Measurements from ENCODE around the gene TMOD3.

The TMOD3 gene

DNA sequence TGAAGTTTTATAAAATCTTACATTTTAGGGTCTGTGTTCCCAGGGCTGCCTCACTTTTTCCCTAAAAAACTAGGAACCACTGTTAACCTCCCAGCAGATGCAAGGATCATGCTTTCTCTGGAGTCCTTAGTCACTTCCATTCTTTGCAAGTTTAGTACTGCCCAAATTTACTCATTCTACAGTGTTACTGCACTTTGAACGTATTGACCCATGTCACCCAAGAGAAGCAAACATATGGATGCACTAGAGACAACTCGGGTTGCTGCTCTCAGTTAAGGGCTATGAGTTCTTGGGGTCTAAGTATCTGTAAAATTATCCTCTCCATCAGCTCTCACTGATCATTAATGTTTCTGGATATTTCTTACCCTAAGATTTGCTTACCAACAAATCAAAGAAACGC, 83.1 kb downstream of the TMOD3 start:
- DNase-seq: no peak

DNA sequence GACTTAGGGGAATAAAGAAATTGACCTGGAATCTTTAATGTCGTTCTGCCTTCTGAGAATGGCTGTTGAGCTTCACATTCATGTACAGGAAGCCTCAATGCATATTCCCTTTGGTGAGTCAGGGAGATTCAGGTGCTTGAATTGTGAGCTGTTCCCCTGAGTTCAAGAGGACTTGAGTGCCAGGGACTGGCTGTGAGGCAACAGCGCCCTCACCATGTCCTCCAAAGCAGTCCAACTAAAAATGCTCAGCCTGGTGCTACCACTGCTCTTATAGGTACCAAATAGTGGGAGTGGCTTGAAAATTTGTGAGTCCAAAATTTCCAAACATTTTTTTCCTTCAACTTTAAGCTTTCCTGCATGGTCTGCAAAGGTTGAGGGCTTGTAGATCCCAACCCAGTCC, 88.0 kb downstream of the TMOD3 start:
- DNase-seq: no peak

DNA sequence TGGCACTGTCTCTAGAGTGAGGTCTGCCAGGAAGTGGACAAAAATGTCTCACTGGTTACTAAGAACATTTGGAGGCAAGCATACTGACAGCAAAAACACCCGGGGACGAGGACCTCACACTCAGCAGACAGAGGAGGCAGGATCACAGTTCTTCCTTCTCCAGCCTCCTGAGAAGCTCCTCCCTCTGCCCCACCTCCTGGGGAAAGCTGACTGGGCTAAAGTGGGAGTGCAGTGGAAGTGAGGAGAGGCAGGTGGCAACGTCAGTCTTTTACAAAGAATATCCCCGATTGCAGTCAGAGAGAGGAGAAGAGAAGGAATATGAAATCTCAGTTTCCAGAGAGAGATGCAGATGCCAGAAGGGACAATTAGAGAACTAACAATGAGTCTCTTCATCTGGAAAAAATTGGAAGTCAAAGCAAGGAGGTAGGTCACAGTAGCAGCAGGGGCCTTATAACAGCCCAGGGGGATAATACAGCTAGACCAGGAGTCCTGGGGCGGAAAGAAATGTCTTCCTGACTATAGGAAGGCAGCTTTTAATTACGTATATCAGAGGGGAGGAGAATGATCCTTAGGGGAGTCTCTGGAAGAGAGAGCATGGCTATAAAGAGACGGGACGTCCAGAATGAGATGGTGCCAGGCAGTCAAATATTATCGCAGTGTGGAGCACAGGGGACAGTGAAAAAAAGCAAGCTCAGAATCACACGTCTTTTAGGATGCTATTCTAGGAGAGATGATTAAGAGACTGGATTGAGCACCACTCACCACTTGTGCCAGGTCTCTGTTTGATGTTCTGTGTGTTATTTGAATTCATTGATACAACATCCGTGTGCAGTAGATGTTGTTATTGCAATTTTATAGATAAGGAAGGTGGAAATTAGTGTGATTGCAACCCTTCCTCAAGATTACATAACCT, 95.0 kb downstream of the TMOD3 start:
- no peak for DNase-seq

DNA sequence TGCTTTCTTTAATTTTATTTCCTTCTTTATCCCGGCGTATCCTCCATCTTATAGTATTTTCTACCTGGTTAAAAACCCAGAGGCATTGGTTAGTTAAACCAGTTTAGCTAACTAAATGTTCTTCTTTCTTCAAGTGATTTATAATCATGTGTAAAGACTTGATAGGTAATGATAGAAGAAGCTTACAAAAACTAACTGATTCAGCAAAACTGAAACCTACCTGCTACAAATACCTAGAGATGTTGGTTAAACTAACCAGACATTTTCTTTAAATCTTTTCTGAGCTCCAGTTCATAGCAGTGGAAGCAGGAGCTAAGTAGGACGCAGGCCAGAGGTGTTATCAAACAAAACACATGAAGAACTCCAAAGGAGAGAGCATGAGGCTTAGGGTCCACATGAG, 97.4 kb downstream of the TMOD3 start:
- DNase-seq: no peak

DNA sequence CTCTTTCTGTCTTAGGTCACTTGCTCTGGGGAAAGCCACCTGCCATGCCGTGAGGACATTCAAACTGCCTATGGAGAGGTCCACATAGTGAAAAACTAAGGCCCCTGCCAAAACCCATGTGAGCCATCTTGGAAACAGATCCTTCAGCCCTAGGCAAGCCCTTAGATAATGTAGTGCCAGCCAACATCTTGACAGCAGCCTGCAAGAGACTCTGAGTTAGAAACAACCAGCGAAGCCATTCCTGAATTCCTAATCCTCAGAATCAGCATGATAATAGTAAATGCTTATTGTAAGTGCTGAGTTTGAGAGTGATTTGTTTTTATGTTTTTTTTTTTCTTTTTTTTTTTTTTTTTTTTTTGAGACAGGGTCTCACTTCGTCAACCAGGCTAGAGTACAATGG, 101.6 kb downstream of the TMOD3 start:
- DNase-seq: peak; percentile 35

DNA sequence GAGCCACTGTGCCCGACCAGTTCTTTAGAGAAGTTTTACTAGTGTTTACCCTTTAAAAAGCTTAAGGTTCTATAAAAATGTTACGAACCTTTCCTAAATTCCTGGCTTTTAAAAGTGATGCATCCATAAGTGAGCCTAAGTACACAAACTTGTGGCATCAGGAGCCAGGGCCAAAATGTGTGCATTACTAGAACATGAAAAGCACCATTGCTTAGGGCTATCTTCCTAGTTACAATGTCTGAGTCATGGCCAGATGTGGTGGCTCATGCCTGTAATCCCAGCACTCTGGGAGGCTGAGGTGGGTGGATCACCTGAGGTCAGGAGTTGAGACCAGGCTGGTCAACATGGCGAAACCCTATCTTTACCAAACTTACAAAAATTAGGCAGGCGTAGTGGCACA, 102.2 kb downstream of the TMOD3 start:
- peak; percentile 26 for DNase-seq

DNA sequence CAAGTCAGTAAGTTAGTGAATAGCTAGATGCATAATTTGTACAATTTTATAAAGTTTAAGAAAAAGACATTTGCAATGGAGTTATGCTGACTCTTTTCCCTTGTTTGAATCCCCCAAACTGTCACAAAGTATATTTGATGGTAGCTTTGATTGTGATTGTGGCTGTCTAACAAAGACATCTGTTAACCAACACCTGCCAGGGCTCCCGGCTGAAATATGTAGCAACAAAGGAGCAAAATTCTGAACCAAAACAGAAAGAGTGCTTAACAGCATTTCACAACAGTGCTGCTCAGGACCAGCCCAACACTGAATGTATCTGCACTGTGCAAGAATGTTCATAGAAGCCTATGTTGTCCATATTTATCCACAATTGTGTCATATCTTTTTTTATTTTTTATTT, 102.7 kb downstream of the TMOD3 start:
- peak; percentile 7 for DNase-seq

DNA sequence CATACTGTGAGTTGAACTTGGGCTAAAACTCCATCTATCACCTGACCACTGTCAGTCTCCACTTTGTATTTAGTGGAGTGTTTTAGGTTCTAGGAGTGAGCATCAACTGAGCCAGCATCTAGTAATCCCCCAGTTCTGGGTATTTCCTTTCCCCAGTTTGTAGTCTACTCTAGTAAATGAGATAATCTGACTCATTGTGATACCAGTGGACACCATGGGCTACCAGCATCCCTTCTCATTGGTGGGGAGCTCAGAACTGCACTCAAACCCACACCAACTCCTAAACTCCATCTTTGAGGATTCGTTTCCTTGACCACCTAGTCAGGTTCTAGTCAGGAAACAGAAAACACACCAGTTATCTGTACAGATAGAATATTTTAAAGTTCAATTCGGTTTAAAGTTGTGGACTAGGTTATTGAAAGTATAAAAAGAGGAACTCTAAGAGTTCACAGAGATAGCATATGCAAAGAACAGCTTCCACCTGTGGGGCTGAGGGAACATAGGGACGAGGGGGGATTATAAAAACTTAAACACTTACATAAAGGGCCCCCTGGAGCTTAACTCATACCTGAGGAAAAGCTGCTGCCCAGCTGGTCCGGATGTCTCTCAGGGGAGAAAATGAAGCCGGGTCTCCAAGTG, 106.1 kb downstream of the TMOD3 start:
- DNase-seq: peak; percentile 23

DNA sequence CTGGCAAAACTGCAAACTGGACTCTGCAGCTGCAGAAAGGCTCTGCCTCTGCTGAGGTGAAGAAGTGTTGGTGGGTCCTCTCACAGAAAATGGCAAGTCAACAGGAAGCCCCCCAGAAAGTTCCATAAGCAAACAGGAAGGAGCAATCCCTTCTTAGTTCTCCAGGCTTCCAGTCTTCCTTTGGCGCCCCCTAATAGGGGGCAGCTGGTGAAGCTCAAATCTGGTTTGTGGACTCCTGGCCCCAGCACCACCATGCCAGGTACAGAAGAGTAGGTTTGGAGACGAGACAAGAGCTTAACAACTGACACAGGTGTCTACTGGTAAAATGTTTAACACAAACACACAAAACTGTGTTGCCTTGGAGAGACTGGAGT, 106.6 kb downstream of the TMOD3 start:
- peak; percentile 44 for DNase-seq

DNA sequence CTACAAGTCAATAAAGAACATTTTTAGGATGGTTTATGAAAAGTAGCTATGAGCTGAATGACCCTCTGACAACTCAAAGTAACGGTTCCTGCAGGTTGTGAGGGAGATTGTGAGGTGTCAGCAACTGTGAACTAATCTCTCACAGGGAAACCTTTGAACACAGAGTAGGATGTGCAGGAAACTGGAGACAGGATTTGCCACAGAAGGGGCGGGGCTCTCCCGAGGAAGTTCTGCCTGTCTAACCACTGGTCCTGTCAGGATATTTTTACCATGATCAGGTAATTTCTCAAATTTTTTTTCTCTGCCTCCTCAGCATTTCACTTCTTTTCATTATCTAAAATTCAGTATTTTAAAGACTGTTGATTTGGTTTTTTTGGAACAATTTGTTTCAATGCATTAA, 108.8 kb downstream of the TMOD3 start:
- DNase-seq: peak; percentile 17

DNA sequence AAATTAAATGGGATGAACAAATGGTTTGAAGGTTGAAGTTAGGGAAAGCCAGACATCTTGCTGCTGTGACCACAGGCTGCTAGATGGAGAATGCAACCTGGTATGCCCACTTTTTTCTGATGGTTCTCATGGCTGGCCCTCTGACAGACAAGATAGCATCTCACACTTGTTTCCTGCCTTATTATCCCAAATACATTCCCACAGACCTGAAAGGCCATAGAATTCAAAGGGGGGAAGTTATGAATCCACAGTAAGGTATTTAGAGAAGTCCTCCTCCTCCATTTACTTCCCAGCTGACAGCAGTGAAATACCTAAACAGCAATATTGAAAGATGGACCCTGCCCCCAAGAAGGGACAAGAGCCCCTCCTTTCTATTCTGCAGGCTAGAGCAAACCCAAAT, 109.8 kb downstream of the TMOD3 start:
- DNase-seq: peak; percentile 20

DNA sequence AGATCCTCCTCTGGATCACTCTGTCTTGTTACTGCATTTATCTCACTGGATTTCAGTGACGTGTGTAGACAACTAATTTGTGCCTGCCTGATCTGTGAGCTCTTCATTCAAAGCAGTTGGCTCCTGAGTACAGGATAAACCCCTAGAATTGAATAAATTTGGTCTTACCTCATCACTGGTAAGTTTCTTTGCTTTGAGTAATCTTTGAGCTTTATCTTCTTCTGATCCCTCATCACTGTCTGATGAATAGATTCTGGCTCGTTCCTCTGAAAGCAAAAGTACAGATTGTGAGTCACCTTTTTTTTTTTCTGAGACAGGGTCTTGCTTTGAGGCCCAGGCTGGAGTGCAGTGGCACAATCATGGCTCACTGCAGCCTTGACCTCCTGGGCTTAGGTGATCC, 117.7 kb downstream of the TMOD3 start:
- no peak for DNase-seq

DNA sequence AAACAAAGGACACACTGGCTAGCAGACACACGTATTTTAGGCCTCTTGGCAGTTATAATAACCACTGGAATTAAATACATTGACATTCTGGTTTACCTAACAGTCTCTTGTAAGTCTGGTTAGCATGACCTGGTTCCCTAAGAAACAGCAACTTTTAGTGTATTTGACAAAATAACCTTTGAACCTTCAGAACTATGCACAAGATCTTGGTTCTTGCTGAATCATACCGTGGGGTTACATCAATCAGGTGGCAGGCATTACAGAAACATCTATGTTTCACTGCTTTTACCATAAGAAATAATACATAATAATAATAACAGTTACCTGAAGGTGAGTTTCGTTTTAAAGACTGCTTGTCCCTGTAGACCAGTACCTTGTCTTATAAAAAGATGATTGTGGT, 123.4 kb downstream of the TMOD3 start:
- DNase-seq: no peak

DNA sequence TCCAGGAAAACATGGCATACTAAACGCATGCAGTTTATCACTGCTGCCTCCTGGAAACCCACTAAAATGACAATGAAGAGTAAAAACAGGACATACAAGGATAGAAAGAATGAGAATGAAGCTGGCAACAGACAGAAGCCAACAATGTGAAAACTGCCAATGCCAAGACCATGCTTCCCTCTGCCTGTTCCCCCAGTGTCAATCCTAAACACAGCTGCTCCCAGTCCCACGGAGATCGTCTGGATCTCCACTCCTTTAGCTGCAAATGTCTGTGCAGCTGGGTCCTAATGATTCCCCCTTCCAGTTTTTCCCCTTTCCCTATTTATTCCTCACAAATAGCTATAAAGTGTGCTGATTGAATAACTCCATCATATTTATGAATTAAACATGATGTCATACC, 126.1 kb downstream of the TMOD3 start:
- no peak for DNase-seq
